PC-3 (cell line): ENCODE results near the gene SLC25A29.

Source experiments
- EZH2 ChIP-seq: fragments of 300-600 bp; sonication (generic); IDR thresholded peaks from one replicate; pipeline ENCODE4 v1.6.1; 2017; ENCODE audit warnings: antibody characterized with exemption, mild to moderate bottlenecking, low read length; ENCODE audit not compliant: unreplicated experiment
- TF ChIP-seq, protein P1 (sequence below): fragments of 300-600 bp; sonication (generic); conservative IDR thresholded peaks from 2 replicates; pipeline ENCODE4 v1.5.1; 2017; ENCODE audit warnings: antibody characterized with exemption, low read depth, mild to moderate bottlenecking, low read length

DNA sequence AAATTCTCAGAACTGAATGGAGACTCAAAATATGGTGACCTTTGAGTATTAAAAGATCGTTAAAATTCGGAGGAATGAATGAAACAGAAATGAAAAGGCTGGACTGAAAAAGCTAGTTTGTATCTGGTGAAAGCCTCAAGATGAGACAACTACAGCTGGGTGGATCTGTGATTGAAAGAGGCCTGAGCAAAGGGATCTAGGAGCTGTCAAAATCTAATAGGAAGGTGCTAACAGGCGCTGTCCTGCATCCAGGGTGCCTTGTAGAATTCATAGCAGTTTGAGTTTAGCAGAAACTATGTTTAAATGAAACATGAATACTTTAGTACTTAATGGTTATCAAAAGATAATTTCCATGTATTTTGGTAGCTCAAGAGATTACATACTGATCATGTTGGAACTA is 65.0 kb downstream of the SLC25A29 start:
- no peak for TF ChIP-seq EZH2
- TF ChIP-seq, protein P1, sequence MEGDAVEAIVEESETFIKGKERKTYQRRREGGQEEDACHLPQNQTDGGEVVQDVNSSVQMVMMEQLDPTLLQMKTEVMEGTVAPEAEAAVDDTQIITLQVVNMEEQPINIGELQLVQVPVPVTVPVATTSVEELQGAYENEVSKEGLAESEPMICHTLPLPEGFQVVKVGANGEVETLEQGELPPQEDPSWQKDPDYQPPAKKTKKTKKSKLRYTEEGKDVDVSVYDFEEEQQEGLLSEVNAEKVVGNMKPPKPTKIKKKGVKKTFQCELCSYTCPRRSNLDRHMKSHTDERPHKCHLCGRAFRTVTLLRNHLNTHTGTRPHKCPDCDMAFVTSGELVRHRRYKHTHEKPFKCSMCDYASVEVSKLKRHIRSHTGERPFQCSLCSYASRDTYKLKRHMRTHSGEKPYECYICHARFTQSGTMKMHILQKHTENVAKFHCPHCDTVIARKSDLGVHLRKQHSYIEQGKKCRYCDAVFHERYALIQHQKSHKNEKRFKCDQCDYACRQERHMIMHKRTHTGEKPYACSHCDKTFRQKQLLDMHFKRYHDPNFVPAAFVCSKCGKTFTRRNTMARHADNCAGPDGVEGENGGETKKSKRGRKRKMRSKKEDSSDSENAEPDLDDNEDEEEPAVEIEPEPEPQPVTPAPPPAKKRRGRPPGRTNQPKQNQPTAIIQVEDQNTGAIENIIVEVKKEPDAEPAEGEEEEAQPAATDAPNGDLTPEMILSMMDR, result no peak
